WTC11 (cell line): ENCODE data around the gene RBM26. TPM values are rescaled to one million over a fixed set of nuclear protein-coding genes. Genes with fewer than 3 reads are reported as not detected.

Source experiments
- ATAC-seq: fragments of 200-7000 bp; cut with Tn5 transposase; 2 replicates; pipeline ENCODE4 v1.10.0; 2021; ENCODE audit warnings: mild to moderate bottlenecking, moderate library complexity
- CTCF ChIA-PET: fragments of 300-600 bp; sonication (Branson Sonifier 250); formaldehyde crosslinking; loops from one replicate; lab custom pipeline; 2021; ENCODE audit warnings: antibody characterized with exemption; lab: Charles Lee
- POLR2A ChIA-PET: fragments of 350-600 bp; sonication (Branson Sonifier 250); formaldehyde crosslinking; loops from one replicate; lab custom pipeline; 2021; ENCODE audit warnings: antibody characterized with exemption; lab: Charles Lee
- DNase-seq: peaks from one replicate; pipeline ENCODE4 v3.0.0; 2021; ENCODE audit warnings: low spot score
- H3K27ac Mint-ChIP-seq: 2 replicates; pipeline ENCODE4 v1.8.0; 2021; ENCODE audit warnings: mixed read lengths
- H3K27me3 Mint-ChIP-seq: 2 replicates; pipeline ENCODE4 v1.8.0; 2021; ENCODE audit warnings: low read depth, mild to moderate bottlenecking, moderate library complexity, mixed read lengths
- H3K36me3 Mint-ChIP-seq: 2 replicates; pipeline ENCODE4 v1.8.0; 2021; ENCODE audit warnings: mixed read lengths
- H3K4me1 Mint-ChIP-seq: 2 replicates; pipeline ENCODE4 v1.8.0; 2022; ENCODE audit warnings: mixed read lengths
- H3K4me3 Mint-ChIP-seq: 2 replicates; pipeline ENCODE4 v1.8.0; 2021; ENCODE audit warnings: mild to moderate bottlenecking, moderate library complexity, mixed read lengths
- H3K9me3 Mint-ChIP-seq: 2 replicates; pipeline ENCODE4 v1.8.0; 2021; ENCODE audit warnings: mixed read lengths
- ATF6 ChIP-seq: sonication (generic); formaldehyde crosslinking; IDR thresholded peaks from 2 replicates; pipeline ENCODE4 v1.8.1; 2023; ENCODE audit warnings: mild to moderate bottlenecking, missing genetic modification reagents
- CTCF ChIP-seq: fragments of 200-600 bp; IDR thresholded peaks from 2 replicates; pipeline ENCODE4 v1.8.0; 2022; ENCODE audit warnings: antibody characterized with exemption
- E2F1 ChIP-seq: sonication (generic); formaldehyde crosslinking; IDR thresholded peaks from 2 replicates; pipeline ENCODE4 v1.8.0; 2022; ENCODE audit warnings: mild to moderate bottlenecking, missing genetic modification reagents
- EMX1 ChIP-seq: fragments of 250-450 bp; sonication (Bioruptor Pico); IDR thresholded peaks from 2 replicates; pipeline ENCODE4 v1.8.0; 2021; ENCODE audit warnings: mild to moderate bottlenecking
- IRF2 ChIP-seq: sonication (generic); formaldehyde crosslinking; IDR thresholded peaks from 2 replicates; pipeline ENCODE4 v1.8.0; 2022; ENCODE audit warnings: low read depth, missing genetic modification reagents, borderline replicate concordance
- RORB ChIP-seq: fragments of 250-450 bp; sonication (Bioruptor Pico); IDR thresholded peaks from 2 replicates; pipeline ENCODE4 v1.9.0; 2021; ENCODE audit warnings: mild to moderate bottlenecking
- SMAD4 ChIP-seq: sonication (generic); formaldehyde crosslinking; IDR thresholded peaks from 2 replicates; pipeline ENCODE4 v1.8.0; 2022; ENCODE audit warnings: mild to moderate bottlenecking, missing genetic modification reagents
- SP1 ChIP-seq: sonication (generic); formaldehyde crosslinking; conservative IDR thresholded peaks from 2 replicates; pipeline ENCODE4 v1.8.1; 2022; ENCODE audit warnings: missing genetic modification reagents
- TP53 ChIP-seq: sonication (generic); formaldehyde crosslinking; IDR thresholded peaks from 2 replicates; pipeline ENCODE4 v1.8.1; 2023; ENCODE audit warnings: mild to moderate bottlenecking, missing genetic modification reagents
- ZNF232 ChIP-seq: sonication (generic); formaldehyde crosslinking; IDR thresholded peaks from 2 replicates; pipeline ENCODE4 v1.8.0; 2022; ENCODE audit warnings: mild to moderate bottlenecking, missing genetic modification reagents
- ZNF532 ChIP-seq: fragments of 250-450 bp; sonication (Bioruptor Pico); IDR thresholded peaks from 2 replicates; pipeline ENCODE4 v1.9.0; 2021; ENCODE audit warnings: mild to moderate bottlenecking, borderline replicate concordance
- total RNA-seq: library from RNA; stranded (reverse); gene quantifications from 3 replicates; pipeline ENCODE4 v1.2.3, GENCODE V29; 2021
- TF ChIP-seq, protein P1 (sequence below): sonication (generic); formaldehyde crosslinking; conservative IDR thresholded peaks from 2 replicates; pipeline ENCODE4 v1.8.1; 2023; ENCODE audit warnings: mild to moderate bottlenecking, low read depth, missing genetic modification reagents, moderate library complexity
- TF ChIP-seq, protein P2 (sequence below): sonication (generic); formaldehyde crosslinking; IDR thresholded peaks from 2 replicates; pipeline ENCODE4 v1.8.1; 2023; ENCODE audit warnings: mild to moderate bottlenecking, missing genetic modification reagents, moderate library complexity
- TF ChIP-seq, protein P3 (sequence below): sonication (generic); formaldehyde crosslinking; IDR thresholded peaks from 2 replicates; pipeline ENCODE4 v1.8.0; 2023; ENCODE audit warnings: missing genetic modification reagents

The RBM26 gene
- total RNA-seq, 1 experiment from 2014 or later = 64.1 TPM

DNA sequence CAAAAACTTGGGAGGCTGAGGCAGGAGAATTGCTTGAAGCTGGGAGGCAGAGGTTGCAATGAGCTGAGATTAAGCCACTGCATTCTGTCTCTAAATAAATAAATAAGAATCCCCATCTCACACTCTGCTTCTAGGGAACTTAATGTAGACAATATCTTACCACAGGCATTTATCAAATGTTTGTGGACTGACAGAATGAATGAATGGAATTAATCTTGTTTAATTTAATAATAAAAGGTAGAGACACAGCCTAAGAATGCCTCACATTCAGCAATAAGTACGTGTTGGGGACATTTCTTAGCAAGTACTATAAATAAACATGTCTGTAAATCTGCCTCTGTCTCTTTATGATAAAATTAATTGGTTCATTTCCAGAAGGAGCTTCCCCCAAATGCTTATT is 36.2 kb upstream of the RBM26 start (continued):
- TF ChIP-seq, protein P1, sequence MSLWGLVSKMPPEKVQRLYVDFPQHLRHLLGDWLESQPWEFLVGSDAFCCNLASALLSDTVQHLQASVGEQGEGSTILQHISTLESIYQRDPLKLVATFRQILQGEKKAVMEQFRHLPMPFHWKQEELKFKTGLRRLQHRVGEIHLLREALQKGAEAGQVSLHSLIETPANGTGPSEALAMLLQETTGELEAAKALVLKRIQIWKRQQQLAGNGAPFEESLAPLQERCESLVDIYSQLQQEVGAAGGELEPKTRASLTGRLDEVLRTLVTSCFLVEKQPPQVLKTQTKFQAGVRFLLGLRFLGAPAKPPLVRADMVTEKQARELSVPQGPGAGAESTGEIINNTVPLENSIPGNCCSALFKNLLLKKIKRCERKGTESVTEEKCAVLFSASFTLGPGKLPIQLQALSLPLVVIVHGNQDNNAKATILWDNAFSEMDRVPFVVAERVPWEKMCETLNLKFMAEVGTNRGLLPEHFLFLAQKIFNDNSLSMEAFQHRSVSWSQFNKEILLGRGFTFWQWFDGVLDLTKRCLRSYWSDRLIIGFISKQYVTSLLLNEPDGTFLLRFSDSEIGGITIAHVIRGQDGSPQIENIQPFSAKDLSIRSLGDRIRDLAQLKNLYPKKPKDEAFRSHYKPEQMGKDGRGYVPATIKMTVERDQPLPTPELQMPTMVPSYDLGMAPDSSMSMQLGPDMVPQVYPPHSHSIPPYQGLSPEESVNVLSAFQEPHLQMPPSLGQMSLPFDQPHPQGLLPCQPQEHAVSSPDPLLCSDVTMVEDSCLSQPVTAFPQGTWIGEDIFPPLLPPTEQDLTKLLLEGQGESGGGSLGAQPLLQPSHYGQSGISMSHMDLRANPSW (CRISPR knock-in tag) = no peak
- TF ChIP-seq SMAD4 (no peak), CTCF (no peak), ATF6 (CRISPR knock-in tag) (no peak), EMX1 (CRISPR knock-in tag) (no peak)
- TF ChIP-seq, all 79 proteins: peak for 0

DNA sequence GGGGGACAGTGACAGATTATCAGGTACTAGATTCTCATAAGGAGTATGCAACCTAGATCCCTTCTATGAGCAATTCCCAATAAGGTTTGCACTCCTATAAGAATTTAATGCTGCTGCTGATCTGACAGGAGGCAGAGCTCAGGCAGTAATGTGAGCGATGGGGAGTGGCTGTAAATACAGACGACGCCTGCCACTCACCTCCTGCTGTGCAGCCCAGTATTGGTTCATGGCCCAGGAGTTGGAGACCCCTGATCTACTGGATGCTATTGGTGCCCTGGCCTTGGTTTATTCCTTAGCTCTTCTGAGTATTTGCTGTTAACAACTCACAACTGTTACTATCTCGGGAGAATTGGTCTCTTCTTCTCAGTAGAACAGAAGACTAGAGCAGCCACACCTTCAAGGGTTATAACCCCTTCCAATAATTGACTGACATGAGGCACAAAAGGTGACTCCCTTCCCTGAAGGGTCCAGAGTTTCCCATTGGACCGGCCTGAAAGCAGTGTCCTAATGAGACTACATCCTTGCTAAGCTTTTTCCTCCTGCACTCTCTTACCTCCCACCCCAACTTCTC is 35.0 kb upstream of the RBM26 start:
- H3K36me3 Mint-ChIP-seq = no peaks in the 10 kb centered on the region
- no peak overlapping the region for H3K4me3 Mint-ChIP-seq
- TF ChIP-seq ZNF232 (CRISPR knock-in tag) (peak; percentile 21; the same call in 1 of the 2 replicates), IRF2 (CRISPR knock-in tag) (no peak)
- ChIA-PET POLR2A (no interaction called here), CTCF (interaction anchor here (1.4 to 1.7 kb wide), 2 partner anchors 17 to 101 kb away, joined by 5 to 12 read pairs; no protein-coding TSS in a partner anchor)
- no peak overlapping the region for H3K27ac Mint-ChIP-seq
- DNase-seq (no peak), ATAC-seq (no peak)
- H3K4me1 Mint-ChIP-seq = peaks cover 18% of the 10 kb centered on the region
- no peaks in the 10 kb centered on the region for H3K9me3 Mint-ChIP-seq
- no peaks in the 10 kb centered on the region for H3K27me3 Mint-ChIP-seq

DNA sequence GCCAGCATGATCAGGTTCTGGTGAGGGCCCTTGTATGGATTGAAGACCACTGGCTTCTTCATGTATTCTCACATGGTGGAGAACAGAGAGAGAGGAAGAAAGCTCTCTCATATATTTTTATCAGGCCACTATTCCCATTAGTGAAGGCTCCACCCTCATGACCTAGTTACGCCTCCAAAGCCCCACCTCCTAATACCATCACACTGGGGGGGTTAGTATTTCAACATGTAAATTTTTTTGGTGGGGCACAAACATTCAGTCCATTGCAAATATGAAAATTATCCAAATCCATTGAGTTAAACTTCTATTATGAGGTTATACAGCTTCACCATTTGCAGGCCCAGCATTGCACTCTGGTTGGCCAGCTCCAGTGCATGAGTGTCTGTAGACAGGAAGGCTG is 33.2 kb upstream of the RBM26 start:
- H3K9me3 Mint-ChIP-seq = no peaks in the 10 kb centered on the region
- H3K27me3 Mint-ChIP-seq = no peaks in the 10 kb centered on the region
- ChIA-PET POLR2A (no interaction called here), CTCF (interaction anchor here (2.1 kb wide), 1 partner anchor 15 kb away, joined by 6 read pairs; no protein-coding TSS in a partner anchor)
- no peak for DNase-seq
- peaks cover 11% of the 10 kb centered on the region for H3K4me1 Mint-ChIP-seq
- H3K36me3 Mint-ChIP-seq = no peaks in the 10 kb centered on the region
- ATAC-seq = no peak
- H3K4me3 Mint-ChIP-seq = no peak overlapping the region
- H3K27ac Mint-ChIP-seq = no peak overlapping the region
- TF ChIP-seq, protein P2, sequence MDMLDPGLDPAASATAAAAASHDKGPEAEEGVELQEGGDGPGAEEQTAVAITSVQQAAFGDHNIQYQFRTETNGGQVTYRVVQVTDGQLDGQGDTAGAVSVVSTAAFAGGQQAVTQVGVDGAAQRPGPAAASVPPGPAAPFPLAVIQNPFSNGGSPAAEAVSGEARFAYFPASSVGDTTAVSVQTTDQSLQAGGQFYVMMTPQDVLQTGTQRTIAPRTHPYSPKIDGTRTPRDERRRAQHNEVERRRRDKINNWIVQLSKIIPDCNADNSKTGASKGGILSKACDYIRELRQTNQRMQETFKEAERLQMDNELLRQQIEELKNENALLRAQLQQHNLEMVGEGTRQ (CRISPR knock-in tag) = no peak
- no peak for TF ChIP-seq TP53 (CRISPR knock-in tag)
- TF ChIP-seq ZNF532 (CRISPR knock-in tag) = no peak
- no peak for TF ChIP-seq RORB
- TF ChIP-seq, protein P3, sequence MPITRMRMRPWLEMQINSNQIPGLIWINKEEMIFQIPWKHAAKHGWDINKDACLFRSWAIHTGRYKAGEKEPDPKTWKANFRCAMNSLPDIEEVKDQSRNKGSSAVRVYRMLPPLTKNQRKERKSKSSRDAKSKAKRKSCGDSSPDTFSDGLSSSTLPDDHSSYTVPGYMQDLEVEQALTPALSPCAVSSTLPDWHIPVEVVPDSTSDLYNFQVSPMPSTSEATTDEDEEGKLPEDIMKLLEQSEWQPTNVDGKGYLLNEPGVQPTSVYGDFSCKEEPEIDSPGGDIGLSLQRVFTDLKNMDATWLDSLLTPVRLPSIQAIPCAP = no peak
- no peak for TF ChIP-seq E2F1 (CRISPR knock-in tag)
- no peak for TF ChIP-seq SP1
